GM12892 (cell line): Measurements from ENCODE around the gene NFIC.

Experiments
- DNase-seq: peaks from one replicate; pipeline ENCODE4 v3.0.0; 2011; ENCODE audit not compliant: insufficient read length
- FAIRE-seq: peaks from 2 replicates; lab custom pipeline; 2011; peaks lifted over from hg19 to GRCh38; lab: Jason Lieb, UNC
- POLR2A ChIP-seq: IDR thresholded peaks from 2 replicates; pipeline ENCODE4 v1.6.1; 2011; ENCODE audit warnings: low read depth, low read length, control low read depth
- POLR2AphosphoS5 ChIP-seq: IDR thresholded peaks from 2 replicates; pipeline ENCODE4 v1.6.1; 2011; ENCODE audit warnings: low read depth, low read length, control low read depth
- TAF1 ChIP-seq: IDR thresholded peaks from 2 replicates; pipeline ENCODE4 v1.6.1; 2011; ENCODE audit warnings: low read depth, mild to moderate bottlenecking, control low read depth, low read length, borderline replicate concordance

NFIC gene

DNA sequence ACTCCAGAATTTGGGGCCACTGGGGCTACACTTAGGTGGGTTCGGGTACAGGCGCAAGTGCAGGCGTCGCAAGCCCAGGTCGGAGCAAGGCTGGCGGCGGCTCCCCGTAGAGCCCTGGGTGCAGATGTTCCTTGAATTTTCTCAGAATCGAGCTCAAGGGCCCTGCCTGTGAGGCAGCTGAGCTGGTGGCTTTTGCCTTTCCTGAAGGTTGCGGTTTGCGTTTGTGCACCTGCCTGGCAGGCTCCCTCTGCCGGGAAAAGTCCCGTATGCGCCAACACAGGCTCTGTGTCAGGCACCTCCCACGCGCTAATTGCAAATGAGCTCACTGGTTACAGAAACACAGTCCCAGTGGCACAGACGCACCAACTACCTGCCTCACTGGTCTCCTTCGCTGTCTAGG, 128.2 kb downstream of the NFIC start:
- no peak for FAIRE-seq
- TF ChIP-seq POLR2AphosphoS5, result no peak
- TF ChIP-seq TAF1, result 0 out of 2 replicates have a peak, but pooled peaks have one; percentile 14
- no peak for TF ChIP-seq POLR2A
- no peak for DNase-seq

DNA sequence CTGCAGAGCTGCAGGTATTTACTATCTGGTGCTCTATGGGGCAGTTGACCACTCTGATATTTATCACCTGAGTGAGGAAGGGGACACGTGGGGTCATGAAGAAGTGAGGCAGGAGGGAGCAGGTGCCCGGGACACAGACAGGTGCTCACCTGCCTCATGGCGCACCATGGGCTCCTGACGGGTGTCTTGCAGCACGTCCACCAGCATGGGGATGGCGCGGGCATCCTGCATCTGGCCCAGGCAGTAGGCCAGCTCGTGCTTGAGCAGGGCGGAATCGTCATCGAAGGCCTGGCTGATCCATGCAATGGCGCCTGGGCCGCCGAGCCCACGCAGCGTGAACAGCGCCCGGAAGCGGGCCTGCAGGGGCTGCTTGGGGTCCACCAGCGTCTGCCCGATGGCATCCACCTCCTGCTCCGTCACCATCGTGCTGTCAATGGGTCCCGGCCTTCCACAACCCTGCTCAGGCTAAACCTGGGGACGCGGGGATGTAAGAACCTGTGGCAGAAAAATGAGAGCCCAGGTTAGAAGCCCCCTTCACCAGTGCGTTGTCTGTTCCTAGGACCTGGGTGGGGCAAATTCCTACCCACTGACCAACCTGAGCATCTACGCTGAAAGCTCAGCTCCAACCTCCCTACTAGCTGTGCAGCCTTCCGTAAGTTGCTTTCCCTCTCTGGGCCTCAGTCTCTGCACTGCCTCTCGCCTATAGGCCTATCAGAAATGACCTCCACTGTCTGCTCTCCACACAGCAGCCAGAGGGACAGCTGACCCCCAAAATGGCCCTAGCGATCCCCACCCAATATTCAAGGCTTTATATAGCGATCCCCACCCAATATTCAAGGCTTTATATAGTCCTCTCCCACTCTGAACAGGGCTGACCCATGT, 130.2 kb downstream of the NFIC start:
- DNase-seq (no peak), FAIRE-seq (no peak)
- no peak for TF ChIP-seq TAF1
- TF ChIP-seq POLR2AphosphoS5, result no peak
- TF ChIP-seq POLR2A, result no peak

DNA sequence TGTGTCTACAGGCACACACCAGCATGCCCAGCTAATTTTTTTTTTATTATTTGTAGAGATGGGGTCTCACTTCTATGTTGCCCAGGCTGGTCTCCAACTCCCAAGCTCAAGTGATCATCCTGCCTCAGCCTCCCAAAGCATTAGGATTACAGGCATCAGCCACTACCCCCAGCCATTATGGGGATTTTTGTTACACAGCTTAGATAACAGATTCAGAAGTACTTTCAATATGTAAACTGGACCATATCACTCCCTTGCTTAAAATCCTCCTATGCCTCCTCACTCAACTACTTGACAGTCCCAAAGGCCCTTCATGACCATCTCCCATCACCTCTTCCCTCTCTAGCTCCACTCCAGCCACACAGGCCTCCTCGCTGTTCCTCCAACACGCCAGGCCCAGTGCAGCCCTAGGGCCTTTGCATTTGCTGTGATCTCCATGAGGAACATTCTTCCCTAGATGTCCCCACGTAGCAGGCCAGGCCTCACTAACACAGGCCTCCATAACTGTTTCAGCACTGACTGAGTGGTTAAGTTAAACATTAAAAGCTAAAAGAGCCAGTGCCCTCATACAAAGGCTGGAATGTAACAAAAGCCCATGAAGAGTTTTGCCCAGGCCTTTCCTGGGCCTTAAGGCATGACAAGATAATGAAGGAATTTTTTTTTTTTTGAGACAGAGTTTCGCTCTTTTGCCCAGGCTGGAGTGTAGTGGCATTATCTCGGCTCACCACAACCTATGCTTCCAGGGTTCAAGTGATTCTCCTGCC, 131.6 kb downstream of the NFIC start:
- FAIRE-seq, result no peak
- TF ChIP-seq TAF1 (no peak), POLR2AphosphoS5 (no peak), POLR2A (no peak)

DNA sequence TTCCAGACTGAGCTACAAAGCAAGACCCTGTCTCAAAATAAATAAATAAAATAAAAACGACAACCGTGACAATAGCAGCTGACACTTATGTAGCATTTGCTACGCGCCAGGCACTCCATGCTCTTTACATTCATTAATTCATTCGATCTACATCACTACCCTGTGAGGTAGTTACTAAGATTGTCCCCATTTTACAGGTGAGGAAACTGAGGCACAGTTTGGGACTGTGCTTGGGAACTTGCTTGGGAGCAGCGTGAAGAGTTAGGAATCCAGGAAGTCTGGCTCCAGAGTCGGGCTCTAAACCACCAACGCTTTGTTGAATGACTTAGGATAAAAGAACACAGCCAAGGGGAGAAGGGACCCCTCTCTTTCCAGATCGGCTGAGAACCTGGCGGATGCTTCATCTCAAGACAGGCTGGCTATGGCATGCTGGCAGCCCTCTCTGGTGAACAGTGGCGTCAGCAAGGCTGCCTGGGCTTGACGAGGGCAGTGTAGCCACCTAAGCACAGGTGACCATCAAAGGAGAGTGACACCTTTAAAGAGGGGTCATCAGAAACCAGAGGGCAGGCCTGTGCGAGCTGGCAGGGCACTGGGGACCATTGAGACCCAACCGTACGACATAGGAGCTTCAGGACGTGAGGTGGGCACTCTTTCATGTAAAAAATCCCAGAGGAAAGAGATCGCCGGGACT, 133.5 kb downstream of the NFIC start:
- FAIRE-seq (no peak), DNase-seq (no peak)
- TF ChIP-seq TAF1, result no peak
- TF ChIP-seq POLR2AphosphoS5, result no peak
- TF ChIP-seq POLR2A, result no peak

More for the DNA sequence above, 131.6 kb downstream of the NFIC start:
- DNase-seq, result no peak

DNA sequence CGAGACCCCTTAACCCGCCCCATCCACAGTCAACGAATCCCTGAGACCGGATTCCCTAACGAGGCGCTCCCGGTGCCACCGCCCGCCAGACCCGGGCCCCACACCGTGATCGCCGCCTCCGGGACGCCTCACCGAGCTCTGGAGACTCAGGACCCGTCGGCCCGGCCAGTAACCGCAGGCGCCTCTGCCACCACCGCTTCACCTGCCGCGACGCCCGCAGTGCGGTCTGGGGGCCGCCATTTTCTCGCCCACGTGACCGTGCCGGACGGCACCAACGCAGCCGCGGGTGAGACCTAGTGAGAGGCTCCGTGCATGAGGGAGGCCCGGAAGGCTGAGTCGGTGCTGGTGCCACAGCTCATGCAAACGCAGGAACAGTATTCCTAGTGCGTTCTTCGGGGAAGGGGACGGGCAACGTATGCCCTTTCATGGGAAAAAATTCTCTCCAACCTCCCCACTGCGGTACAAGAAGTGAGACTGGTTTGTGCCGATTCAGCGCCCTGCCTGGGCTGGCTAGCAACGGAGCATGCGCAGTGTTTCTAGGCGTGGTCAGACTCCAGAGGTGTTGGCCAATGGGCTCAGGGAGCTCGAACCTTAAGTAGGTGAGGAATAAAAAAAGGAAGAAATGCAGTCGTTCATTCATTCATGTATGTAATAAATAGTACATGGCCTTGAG, 134.2 kb downstream of the NFIC start, which contains the start of gene DOHH:
Gene DOHH (minus strand): TSS at position 246 of the 673 bp plus-strand sequence. CDS start 3,860 bp downstream, outside the sequence.
- FAIRE-seq (peak; percentile 98), DNase-seq (peak; percentile 95)
- TF ChIP-seq POLR2A (peak; percentile 93), TAF1 (peak; percentile 99), POLR2AphosphoS5 (peak; percentile 67)

DNA sequence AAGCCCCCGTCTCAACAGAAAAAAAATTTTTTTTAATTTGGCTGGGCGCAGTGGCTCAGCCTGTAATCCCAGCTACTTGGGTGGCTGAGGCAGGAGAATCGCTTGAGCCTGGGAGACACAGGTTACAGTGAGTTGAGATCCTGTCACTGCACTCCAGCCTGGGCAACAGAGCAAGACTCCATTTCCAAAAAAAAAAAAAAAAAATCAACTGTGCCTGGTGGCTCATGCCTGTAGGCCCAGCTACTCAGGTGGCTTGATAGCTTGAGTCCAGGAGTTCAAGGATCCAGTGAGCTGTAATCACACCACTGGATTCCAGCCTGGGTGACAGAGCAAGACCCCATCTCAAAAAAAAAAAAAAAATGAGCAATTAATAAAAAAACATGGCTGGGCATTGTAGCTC, 135.4 kb downstream of the NFIC start:
- TF ChIP-seq POLR2AphosphoS5, result no peak
- TF ChIP-seq POLR2A, result no peak
- no peak for TF ChIP-seq TAF1
- DNase-seq (no peak), FAIRE-seq (no peak)

DNA sequence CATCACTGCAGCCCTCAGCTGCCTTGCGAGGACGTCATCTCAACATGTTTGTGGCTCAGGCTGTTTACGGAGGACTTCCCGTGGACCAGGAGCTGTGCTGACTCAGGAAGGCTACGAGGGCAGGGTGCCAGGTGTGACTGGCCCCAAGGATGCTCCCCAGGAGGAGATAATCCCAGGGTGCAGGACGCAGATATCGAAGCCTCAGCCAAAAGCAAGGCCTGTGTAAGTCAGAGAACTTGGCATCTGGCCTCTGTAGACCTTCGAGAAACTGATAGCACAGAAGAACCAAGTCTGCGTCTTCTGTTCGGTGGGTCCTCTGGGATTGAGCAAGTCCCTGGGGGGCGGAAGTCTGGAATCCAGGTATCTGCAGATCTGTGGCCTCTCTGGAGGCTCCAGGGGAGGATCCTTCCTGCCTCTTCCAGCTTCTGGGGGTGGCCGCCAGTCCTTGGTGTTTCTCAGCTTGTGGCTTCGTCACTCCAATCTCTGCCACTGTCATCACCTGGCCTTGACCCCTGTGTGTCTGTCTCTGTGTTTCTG, 136.7 kb downstream of the NFIC start:
- DNase-seq (no peak), FAIRE-seq (no peak)
- no peak for TF ChIP-seq TAF1
- no peak for TF ChIP-seq POLR2AphosphoS5
- no peak for TF ChIP-seq POLR2A

DNA sequence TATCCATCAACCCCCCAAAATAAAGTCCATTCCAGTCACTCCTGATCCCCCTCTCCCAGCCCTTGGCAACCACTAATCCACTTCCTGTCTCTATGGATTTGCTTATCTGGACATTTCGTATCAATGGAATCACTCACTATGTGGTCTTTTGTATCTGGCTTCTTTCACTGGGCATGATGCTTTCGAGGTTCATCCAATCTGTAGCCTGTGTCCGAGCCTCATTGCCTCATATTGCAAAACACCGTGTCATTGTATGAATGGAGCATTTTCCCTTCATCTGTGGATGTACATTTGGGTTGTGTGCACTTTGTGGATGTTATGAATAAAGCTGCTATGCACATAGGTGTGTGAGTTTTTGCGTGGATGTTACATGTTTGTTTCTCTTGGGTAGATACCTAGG, 138.4 kb downstream of the NFIC start:
- TF ChIP-seq POLR2AphosphoS5, result no peak
- no peak for TF ChIP-seq TAF1
- TF ChIP-seq POLR2A, result no peak
- FAIRE-seq, result peak; percentile 51
- DNase-seq, result no peak

DNA sequence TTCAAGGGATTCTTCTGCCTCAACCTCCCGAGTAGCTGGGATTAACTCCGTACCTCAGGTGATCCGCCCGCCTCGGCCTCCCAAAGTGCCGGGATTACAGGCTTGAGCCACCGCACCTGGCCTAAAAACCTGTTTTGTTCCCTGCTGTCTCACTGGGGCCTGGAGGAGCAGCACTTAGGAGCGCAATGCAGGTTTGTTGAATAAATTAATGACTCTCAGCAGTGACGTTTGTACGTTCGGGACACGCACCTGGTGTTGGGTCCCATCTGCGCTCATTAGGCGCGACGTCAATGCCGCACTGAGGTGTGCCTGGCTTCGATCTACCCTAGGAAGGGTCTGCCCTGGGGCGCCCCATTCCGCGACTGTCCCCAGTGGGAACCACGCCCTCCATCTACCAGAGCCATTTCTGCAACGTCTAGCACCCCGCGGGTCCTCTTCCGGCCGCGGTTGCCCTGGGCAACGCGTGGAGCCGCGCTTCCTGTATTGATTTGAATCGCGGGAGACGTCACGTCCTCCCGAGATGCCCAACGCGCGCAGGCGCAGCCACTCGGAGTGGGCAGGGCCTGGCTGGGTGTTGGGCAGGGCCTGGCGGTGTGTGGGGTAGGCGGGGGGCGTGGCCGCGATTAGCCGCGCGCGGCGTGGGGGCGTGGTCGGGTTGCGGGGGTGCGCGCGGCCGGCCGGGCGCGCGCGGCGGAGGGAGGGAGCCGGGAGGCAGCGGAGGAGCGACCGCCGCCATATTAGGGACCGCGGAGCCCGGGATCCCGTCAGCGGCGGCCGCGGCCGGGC, 139.4 kb downstream of the NFIC start, which contains the start of gene FZR1:
Gene FZR1 (plus strand): TSS at position 714 of the 786 bp plus-strand sequence. CDS start 16,679 bp downstream, outside the sequence.
- DNase-seq, result peak; percentile 98
- TF ChIP-seq POLR2AphosphoS5, result no peak
- no peak for TF ChIP-seq TAF1
- TF ChIP-seq POLR2A, result peak; percentile 62
- peak; percentile 99 for FAIRE-seq
